Esophagus muscularis mucosa (tissue), 4 donors: ENCODE results near the gene PRSS38. TPM values are rescaled to one million over a fixed set of nuclear protein-coding genes. Genes with fewer than 3 reads are reported as not detected.
A peak's percentile ranks its signal among the peaks of the same experiment; 100 is the strongest.

Experiments
- DNase-seq: peaks from one replicate; pipeline ENCODE4 v3.0.0-alpha.2; 2017; ENCODE audit errors: extremely low spot score
- H3K27ac ChIP-seq, 4 donors: fragments of 200-600 bp; sonication (generic); replicated peaks in 1 of 4; 1 replicate in 3 of 4; 2 replicates in 1 of 4; pipeline ENCODE4 v1.5.1; 2016 to 2019; ENCODE audit warnings: mild to moderate bottlenecking in 1 of 4
- H3K27me3 ChIP-seq, 4 donors: fragments of 200-600 bp; sonication (generic); one replicate each; pipeline versions ENCODE4 v1.5.1 to v1.6.0; 2016 to 2019
- H3K36me3 ChIP-seq, 4 donors: fragments of 200-600 bp; sonication (generic); one replicate each; pipeline ENCODE4 v1.5.1; 2016 to 2019
- H3K4me1 ChIP-seq, 4 donors: fragments of 200-600 bp; sonication (generic); one replicate each; pipeline ENCODE4 v1.5.1; 2016 to 2019
- H3K4me3 ChIP-seq, 4 donors: fragments of 200-600 bp; sonication (generic); 1 replicate in 2 of 4; 2 replicates in 2 of 4; pipeline ENCODE4 v1.5.1; 2016 to 2019; ENCODE audit warnings: mild to moderate bottlenecking in 4 of 4, moderate library complexity in 1 of 4
- H3K9me3 ChIP-seq, 4 donors: fragments of 200-600 bp; sonication (generic); 1 replicate in 3 of 4; 2 replicates in 1 of 4; pipeline ENCODE4 v1.5.1; 2016 to 2019
- EP300 ChIP-seq: sonication (generic); formaldehyde crosslinking; IDR thresholded peaks from one replicate; pipeline ENCODE4 v1.6.1; 2017; ENCODE audit warnings: antibody characterized with exemption
- POLR2A ChIP-seq: fragments of 450-650 bp; IDR thresholded peaks from one replicate; pipeline ENCODE4 v1.6.1; 2017; ENCODE audit warnings: antibody characterized with exemption, moderate library complexity, mild to moderate bottlenecking, low read depth
- POLR2AphosphoS5 ChIP-seq, 2 donors: sonication (generic); formaldehyde crosslinking; IDR thresholded peaks; one replicate each; pipeline ENCODE4 v1.6.1; 2017; ENCODE audit warnings: antibody characterized with exemption in 2 of 2
- WGBS: methylation state at CpG from one replicate; pipeline ENCODE4 v1.1.5; 2018; 5-methylcytosine and 5-hydroxymethylcytosine counted together
- intact Hi-C: fragments of 100-400 bp; cut with DNase I; formaldehyde crosslinking; loops from one replicate; pipeline ENCODE4 v1.15.1; 2023
- total RNA-seq, 4 donors: library from RNA; depleted of rRNA; stranded (reverse); fragments of >200 nt; gene quantifications; one replicate each; pipeline versions ENCODE4 v1.1.0 to v1.2.1, GENCODE V29; 2016
- TF ChIP-seq, protein P1 (sequence below), 3 experiments: fragments of 200-600 bp in 2 of 3; fragments of 450-650 bp in 1 of 3; sonication (generic) in 2 of 3; IDR thresholded peaks; one replicate each; pipeline ENCODE4 v1.5.1; 2017 to 2019; ENCODE audit warnings: antibody characterized with exemption in 3 of 3, mild to moderate bottlenecking in 2 of 3, moderate library complexity in 1 of 3

PRSS38 gene
- total RNA-seq, 4 donors from 2014 or later = not detected

DNA sequence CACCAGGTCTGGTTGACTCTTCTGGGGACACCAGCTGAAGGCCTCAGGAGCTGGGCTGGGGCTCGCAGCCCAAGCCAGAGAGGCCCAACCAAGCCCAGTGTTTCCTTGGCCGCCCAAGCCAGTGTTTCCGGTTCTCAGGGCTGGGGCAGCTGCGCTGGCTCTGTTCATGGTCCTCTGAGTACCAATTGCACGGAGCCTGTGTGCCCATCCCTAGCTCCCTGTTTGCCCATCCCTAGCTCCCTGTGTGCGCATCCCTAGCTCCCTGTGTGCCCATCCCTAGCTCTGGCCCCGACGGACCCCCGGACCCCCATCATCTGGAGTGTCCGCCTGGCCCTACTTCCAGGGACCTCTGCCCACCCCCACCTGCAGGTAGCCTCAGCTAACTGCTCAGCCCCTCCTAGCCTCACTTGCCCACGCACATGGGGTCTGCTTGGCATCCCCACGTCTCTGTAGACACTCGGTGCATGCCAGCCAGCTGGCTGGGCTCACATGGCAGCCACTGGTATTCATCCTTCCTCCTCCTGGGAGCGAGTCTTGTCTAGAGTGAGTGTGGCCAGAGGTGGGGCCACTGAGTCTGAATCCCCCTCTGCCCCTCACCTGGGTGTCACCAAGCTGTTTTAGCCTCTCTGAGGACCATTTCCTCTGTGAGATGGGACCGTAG, 68.3 kb downstream of the PRSS38 start:
- no peaks in the 10 kb centered on the region for H3K9me3 ChIP-seq
- H3K36me3 ChIP-seq = no peaks in the 10 kb centered on the region
- no peak overlapping the region for H3K27ac ChIP-seq
- intact Hi-C loops = no loop called here
- H3K4me3 ChIP-seq = no peak overlapping the region
- TF ChIP-seq EP300 (no peak), POLR2A (no peak), POLR2AphosphoS5 (IDR thresholded peaks at IDR 0.05) (no peak)
- TF ChIP-seq, protein P1, sequence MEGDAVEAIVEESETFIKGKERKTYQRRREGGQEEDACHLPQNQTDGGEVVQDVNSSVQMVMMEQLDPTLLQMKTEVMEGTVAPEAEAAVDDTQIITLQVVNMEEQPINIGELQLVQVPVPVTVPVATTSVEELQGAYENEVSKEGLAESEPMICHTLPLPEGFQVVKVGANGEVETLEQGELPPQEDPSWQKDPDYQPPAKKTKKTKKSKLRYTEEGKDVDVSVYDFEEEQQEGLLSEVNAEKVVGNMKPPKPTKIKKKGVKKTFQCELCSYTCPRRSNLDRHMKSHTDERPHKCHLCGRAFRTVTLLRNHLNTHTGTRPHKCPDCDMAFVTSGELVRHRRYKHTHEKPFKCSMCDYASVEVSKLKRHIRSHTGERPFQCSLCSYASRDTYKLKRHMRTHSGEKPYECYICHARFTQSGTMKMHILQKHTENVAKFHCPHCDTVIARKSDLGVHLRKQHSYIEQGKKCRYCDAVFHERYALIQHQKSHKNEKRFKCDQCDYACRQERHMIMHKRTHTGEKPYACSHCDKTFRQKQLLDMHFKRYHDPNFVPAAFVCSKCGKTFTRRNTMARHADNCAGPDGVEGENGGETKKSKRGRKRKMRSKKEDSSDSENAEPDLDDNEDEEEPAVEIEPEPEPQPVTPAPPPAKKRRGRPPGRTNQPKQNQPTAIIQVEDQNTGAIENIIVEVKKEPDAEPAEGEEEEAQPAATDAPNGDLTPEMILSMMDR (IDR thresholded peaks at IDR 0.05) = no peak
- peaks cover 0 to 5% (median 0%) of the 10 kb centered on the region in 4 donors for H3K27me3 ChIP-seq
- peaks cover 24 to 37% (median 30%) of the 10 kb centered on the region in 4 donors for H3K4me1 ChIP-seq
- peak; percentile 90 for DNase-seq
- 93% methylated on average over 9 of the region's 15 CpGs for WGBS

DNA sequence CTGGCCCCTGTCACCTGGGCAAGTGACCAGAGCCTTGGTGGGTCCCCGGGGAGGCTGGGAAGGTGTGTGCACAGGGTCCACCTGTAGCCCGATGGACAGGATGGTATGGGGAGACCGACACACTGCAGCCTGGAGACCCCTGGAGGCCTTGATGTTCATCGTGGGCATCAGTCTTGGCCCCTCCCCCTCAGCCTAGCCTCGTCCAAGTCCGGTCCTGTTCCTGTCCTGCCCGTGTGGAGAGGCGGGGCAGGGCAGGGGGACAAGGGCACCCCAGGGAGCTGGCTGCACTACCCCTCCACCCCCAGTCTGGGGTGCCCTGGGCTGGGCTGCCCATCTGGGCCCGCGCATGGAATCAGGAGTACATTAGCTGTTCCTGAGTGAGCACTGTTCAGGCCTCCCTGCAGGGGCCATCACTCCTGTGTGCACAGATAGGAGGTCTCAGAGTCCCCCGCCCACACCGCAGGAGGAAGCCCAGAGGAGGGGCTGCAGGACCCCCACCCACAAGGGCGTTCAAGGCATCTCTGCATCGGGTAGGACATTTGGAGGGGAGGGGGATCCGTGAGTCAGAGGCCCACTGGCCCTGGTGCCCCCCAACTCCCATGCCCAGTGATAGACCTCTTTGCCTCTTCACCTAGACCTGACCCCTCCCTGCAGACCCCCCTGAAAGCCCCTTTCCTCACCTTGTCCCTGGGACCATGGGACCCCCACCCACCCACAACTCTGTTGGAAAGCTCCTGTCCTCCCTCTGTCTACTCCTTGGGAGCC, 69.1 kb downstream of the PRSS38 start:
- TF ChIP-seq, protein P1 (IDR thresholded peaks at IDR 0.05) = no peak
- TF ChIP-seq POLR2AphosphoS5 (IDR thresholded peaks at IDR 0.05) = no peak
- no peak for TF ChIP-seq EP300
- no peak for TF ChIP-seq POLR2A
- intact Hi-C loops = loop anchor here (5.0 kb wide), 1 partner anchor 63 kb away; the partner anchor contains the start of gene WNT9A
- 88% methylated on average over 12 of the region's 15 CpGs for WGBS

GRCh38 chr1:227885135-227885647, 69.7 kb downstream of the PRSS38 start:
- Histone ChIP-seq H3K27ac (peak overlapping the region; percentile 94 to 97 (median 96)), H3K4me3 (no peak overlapping the region), H3K4me1 (peaks cover 24 to 40% (median 30%) of the 10 kb centered on the region in 4 donors), H3K27me3 (peaks cover 0 to 5% (median 0%) of the 10 kb centered on the region in 4 donors), H3K9me3 (no peaks in the 10 kb centered on the region), H3K36me3 (no peaks in the 10 kb centered on the region)
- intact Hi-C loops = loop anchor here (5.0 kb wide), 1 partner anchor 62 kb away; the partner anchor contains the start of gene WNT9A
- WGBS = 87% methylated on average over 6 of the region's 8 CpGs
- no peak for TF ChIP-seq POLR2AphosphoS5 (IDR thresholded peaks at IDR 0.05)
- no peak for TF ChIP-seq EP300
- TF ChIP-seq, protein P1 (IDR thresholded peaks at IDR 0.05) = no peak
- TF ChIP-seq POLR2A = no peak
- DNase-seq = no peak

More for the DNA sequence above, 69.1 kb downstream of the PRSS38 start:
- peaks cover 0 to 5% (median 0%) of the 10 kb centered on the region in 4 donors for H3K27me3 ChIP-seq
- H3K4me3 ChIP-seq = no peak overlapping the region
- H3K9me3 ChIP-seq = no peaks in the 10 kb centered on the region
- H3K4me1 ChIP-seq = peaks cover 24 to 40% (median 30%) of the 10 kb centered on the region in 4 donors
- H3K27ac ChIP-seq = no peak overlapping the region
- no peak for DNase-seq
- no peaks in the 10 kb centered on the region for H3K36me3 ChIP-seq

DNA sequence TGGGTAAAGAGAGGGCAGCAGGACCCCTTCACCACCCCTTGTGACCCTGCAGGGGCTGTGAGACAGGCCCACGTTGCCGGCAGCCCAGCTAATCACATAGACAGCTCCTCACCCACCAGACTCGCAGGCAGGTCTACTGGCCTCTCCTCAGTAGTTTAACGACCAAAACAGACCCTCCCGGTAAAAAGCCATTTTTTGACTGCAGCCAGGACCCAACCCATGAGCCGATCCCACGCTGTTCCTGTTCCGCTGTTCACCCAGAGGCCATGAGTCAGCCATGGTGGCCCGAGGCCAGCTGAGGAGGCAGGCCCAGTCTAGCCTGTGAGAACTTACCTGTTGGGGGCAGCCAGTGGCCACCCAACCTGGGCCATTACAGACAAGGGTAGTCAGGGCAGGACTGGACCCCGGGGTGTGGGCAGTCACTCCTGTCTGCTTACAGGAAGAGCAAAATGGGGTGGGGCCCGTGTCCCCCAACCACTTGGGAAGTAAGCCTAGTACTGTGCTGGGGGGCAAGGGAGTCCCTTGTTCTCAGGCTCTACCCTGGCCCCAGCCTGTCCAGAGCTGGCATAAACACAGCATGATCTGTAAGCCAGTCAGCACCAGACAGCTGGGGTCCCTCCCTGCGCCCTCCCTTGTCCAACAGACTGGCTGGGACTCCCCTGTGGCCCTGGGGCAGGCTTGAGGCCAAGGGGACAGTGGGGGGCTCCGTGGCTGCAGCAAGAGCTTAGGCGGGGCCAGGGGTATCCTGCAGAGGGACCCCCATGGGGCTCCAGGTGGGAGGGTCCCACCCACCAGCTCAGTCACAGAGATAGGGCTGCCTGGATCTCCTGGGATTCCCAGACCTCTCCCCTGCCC, 70.4 kb downstream of the PRSS38 start:
- no peaks in the 10 kb centered on the region for H3K36me3 ChIP-seq
- TF ChIP-seq POLR2AphosphoS5 (IDR thresholded peaks at IDR 0.05) = peak in 1 of 2 donors; percentile 40
- TF ChIP-seq, protein P1 (IDR thresholded peaks at IDR 0.05) = no peak
- no peaks in the 10 kb centered on the region for H3K9me3 ChIP-seq
- peak overlapping the region; percentile 94 to 97 (median 96) for H3K27ac ChIP-seq
- peak overlapping the region; percentile 65 to 76 (median 68) for H3K4me3 ChIP-seq
- peaks cover 0 to 5% (median 0%) of the 10 kb centered on the region in 4 donors for H3K27me3 ChIP-seq
- H3K4me1 ChIP-seq = peaks cover 24 to 40% (median 30%) of the 10 kb centered on the region in 4 donors
- intact Hi-C loops = loop anchor here (2.0 to 5.0 kb wide), 2 partner anchors 61 to 97 kb away; partner anchors contain the start of gene WNT9A
- peak; percentile 93 for DNase-seq
- 28% methylated on average over 8 of the region's 14 CpGs for WGBS
